Activated naive CD8-positive, alpha-beta T cell treated with anti-CD3 and anti-CD28 coated beads, Interleukin-2, amount 50 U/mL, for 16 hours (primary cell): ENCODE measurements around the gene DYTN.

Experiments
- DNase-seq: peaks from one replicate; pipeline ENCODE4 v3.0.0-alpha.2; 2020; ENCODE audit warnings: low read depth, low spot score

Gene DYTN

GRCh38 chr2:206616151-206616550, 102.0 kb downstream of the DYTN start:
- DNase-seq, result no peak

DNA sequence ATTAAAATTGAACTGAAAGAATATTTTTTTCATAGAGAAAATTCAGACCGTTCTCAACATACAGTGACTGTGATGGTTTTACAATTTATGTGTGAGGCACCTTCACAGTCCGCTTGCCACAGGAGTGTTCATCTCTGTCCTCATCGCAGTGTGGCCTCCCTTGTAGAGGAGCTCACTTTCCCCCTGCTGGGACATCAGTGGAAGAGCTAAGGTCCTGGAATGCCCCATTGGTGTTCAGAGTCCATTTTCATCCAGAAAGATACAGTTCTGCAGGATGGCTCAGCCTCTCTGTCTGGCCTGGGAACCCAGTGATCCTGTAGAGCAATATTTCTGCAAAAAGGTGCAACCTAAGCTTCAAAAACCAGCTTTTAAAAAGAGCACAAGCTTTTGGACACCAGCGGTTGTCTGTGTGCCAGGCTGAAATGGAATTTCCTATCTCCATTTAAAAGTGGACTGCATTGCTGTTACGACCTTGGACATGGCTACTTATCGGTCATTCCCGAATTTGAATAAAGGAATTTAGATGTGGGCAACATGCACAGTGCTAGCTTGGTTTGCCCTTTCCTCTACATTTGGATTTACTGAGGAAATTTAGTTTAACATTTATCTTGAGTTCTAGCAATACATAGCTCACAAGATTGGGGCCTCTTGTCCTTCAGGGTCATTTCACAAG, 102.6 kb downstream of the DYTN start:
- DNase-seq, result no peak

GRCh38 chr2:206614811-206615210, 103.4 kb downstream of the DYTN start:
- DNase-seq, result no peak

- DNase-seq, result no peak
These were observed 106.5 kb downstream of the DYTN start for GRCh38 chr2:206611736-206612135.

DNA sequence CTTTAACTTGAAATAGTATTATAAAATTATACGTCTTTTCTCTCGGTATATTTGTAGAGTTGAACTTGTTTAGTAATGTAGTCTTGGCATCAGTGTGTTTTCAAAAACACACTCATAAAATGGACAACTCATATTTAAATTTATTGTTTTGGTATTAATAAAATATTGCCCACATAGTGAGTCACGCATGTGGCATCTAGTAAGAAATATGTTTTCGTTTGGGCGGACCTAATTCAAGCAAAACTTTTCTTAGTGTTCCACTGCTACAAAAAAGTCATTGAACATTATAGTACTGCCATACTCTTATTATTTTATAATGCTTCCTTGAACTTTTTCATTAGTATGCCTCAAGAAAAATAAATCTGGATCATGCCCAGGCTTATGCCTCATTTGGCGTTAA, 107.0 kb downstream of the DYTN start:
- no peak for DNase-seq

DNA sequence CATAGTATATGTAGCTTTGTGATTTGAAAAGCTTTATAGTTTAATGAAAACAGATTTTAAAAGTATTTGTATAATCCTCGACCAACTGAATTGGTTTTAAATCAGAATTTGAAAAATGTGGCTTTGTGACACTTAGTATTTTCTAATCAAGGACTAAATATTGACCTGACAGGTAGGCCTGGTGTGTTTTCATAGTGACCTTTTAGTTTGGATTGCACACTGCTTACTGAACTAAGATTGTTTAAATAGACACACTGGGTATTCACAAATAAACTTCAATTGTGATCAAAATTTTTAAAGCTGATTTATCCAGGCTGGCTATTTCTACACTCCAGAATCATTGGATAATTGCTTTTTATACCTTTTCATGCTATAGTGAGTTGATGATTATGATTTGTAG, 107.7 kb downstream of the DYTN start:
- no peak for DNase-seq

- DNase-seq, result no peak
These were observed 115.0 kb downstream of the DYTN start for GRCh38 chr2:206603243-206603642.
